Measurements from ENCODE around the gene COPB1.

The COPB1 gene

DNA sequence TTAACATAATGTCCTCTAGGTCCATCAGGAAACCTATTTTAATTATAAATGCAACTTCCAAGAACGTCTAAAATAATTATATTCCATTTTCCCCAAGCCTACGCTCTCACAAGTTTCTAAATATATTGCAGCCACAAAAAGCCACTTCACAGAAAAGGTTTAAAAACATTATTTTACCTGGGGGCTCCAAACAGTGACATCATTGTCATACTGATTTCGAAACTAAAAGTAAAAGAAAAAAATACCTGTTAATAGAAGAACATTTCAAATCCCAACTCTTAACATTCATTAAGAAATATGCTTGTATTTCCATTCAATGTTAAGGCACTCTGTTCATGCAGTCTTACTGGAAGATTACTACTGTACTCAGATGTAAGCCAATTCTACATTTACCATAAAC lies 19.2 kb upstream of the COPB1 start:
- H3K9me2 ChIP-seq (replicated peaks; ENCODE audit: low read depth, low read length), result no peaks in the 10 kb centered on the region
- H2AFZ ChIP-seq (ENCODE audit: low read length), result no peak overlapping the region
- peaks cover 24% of the 10 kb centered on the region for H3K4me1 ChIP-seq (ENCODE audit: insufficient read depth, low read length, poor library complexity, severe bottlenecking)
- H3K79me2 ChIP-seq (ENCODE audit: insufficient read depth, low read length), result peaks cover 61% of the 10 kb centered on the region
- peak overlapping the region; percentile 97 for H3K4me3 ChIP-seq (ENCODE audit: low read length, poor library complexity, severe bottlenecking)
- peaks cover 31% of the 10 kb centered on the region for H3K36me3 ChIP-seq (ENCODE audit: insufficient read depth, low read length)
- no peak for TF ChIP-seq EZH2phosphoT487 (IDR thresholded peaks at IDR 0.05; ENCODE audit: borderline replicate concordance)
- TF ChIP-seq, protein P1, sequence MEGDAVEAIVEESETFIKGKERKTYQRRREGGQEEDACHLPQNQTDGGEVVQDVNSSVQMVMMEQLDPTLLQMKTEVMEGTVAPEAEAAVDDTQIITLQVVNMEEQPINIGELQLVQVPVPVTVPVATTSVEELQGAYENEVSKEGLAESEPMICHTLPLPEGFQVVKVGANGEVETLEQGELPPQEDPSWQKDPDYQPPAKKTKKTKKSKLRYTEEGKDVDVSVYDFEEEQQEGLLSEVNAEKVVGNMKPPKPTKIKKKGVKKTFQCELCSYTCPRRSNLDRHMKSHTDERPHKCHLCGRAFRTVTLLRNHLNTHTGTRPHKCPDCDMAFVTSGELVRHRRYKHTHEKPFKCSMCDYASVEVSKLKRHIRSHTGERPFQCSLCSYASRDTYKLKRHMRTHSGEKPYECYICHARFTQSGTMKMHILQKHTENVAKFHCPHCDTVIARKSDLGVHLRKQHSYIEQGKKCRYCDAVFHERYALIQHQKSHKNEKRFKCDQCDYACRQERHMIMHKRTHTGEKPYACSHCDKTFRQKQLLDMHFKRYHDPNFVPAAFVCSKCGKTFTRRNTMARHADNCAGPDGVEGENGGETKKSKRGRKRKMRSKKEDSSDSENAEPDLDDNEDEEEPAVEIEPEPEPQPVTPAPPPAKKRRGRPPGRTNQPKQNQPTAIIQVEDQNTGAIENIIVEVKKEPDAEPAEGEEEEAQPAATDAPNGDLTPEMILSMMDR (conservative IDR thresholded peaks at IDR 0.05; ENCODE audit: low read length), result no peak
- peaks cover 34% of the 10 kb centered on the region for H4K20me1 ChIP-seq (ENCODE audit: insufficient read depth, low read length, poor library complexity, severe bottlenecking)
- H3K9ac ChIP-seq (ENCODE audit: low read depth, low read length, poor library complexity, severe bottlenecking), result peak overlapping the region; percentile 93
- H3K27me3 ChIP-seq (ENCODE audit: insufficient read depth, low read length, poor library complexity, severe bottlenecking), result no peaks in the 10 kb centered on the region
- H3K9me3 ChIP-seq (ENCODE audit: insufficient read depth, low read depth, low read length), result no peaks in the 10 kb centered on the region
- no peaks in the 10 kb centered on the region for H3F3A ChIP-seq (ENCODE audit: low read depth)
- peak overlapping the region; percentile 99 for H3K4me2 ChIP-seq (ENCODE audit: low read depth, low read length, poor library complexity, severe bottlenecking)

DNA sequence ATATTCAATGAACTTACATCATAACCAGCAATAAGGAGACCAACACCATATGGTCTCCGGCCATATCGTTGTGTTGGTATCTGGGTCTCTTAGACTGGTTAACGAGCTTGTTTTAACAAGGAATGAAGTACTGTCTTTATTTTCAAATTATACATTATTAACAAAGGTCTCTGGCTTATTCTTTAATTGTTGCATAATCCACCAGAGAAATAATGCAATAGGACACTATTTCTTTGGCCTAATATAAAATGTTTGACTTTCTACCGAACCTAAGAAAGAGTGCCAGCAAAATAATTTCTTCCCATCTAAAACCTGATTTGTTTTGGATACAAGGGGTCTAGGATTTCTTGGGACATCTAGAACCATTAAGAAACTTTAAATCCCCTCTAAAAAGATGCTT lies 14.2 kb upstream of the COPB1 start:
- Histone ChIP-seq H3K9ac (ENCODE audit: low read depth, low read length, poor library complexity, severe bottlenecking) (no peak overlapping the region), H3K4me1 (ENCODE audit: insufficient read depth, low read length, poor library complexity, severe bottlenecking) (peaks cover 18% of the 10 kb centered on the region), H3K79me2 (ENCODE audit: insufficient read depth, low read length) (peaks cover 56% of the 10 kb centered on the region), H3K4me3 (ENCODE audit: low read length, poor library complexity, severe bottlenecking) (no peak overlapping the region), H3K9me2 (replicated peaks; ENCODE audit: low read depth, low read length) (no peaks in the 10 kb centered on the region), H3K9me3 (ENCODE audit: insufficient read depth, low read depth, low read length) (no peaks in the 10 kb centered on the region), H3K27me3 (ENCODE audit: insufficient read depth, low read length, poor library complexity, severe bottlenecking) (no peaks in the 10 kb centered on the region), H3K36me3 (ENCODE audit: insufficient read depth, low read length) (peaks cover 77% of the 10 kb centered on the region), H3F3A (ENCODE audit: low read depth) (no peaks in the 10 kb centered on the region), H3K4me2 (ENCODE audit: low read depth, low read length, poor library complexity, severe bottlenecking) (no peak overlapping the region), H2AFZ (ENCODE audit: low read length) (no peak overlapping the region), H4K20me1 (ENCODE audit: insufficient read depth, low read length, poor library complexity, severe bottlenecking) (peaks cover 31% of the 10 kb centered on the region)
- TF ChIP-seq, protein P1 (conservative IDR thresholded peaks at IDR 0.05; ENCODE audit: low read length), result no peak
- no peak for TF ChIP-seq EZH2phosphoT487 (IDR thresholded peaks at IDR 0.05; ENCODE audit: borderline replicate concordance)

GRCh38 chr11:14506532-14506931 lies 6.9 kb upstream of the COPB1 start:
- peaks cover 5% of the 10 kb centered on the region for H4K20me1 ChIP-seq (ENCODE audit: insufficient read depth, low read length, poor library complexity, severe bottlenecking)
- no peaks in the 10 kb centered on the region for H3F3A ChIP-seq (ENCODE audit: low read depth)
- H3K4me3 ChIP-seq (ENCODE audit: low read length, poor library complexity, severe bottlenecking), result no peak overlapping the region
- H3K9me3 ChIP-seq (ENCODE audit: insufficient read depth, low read depth, low read length), result no peaks in the 10 kb centered on the region
- TF ChIP-seq EZH2phosphoT487 (IDR thresholded peaks at IDR 0.05; ENCODE audit: borderline replicate concordance), result no peak
- TF ChIP-seq, protein P1 (conservative IDR thresholded peaks at IDR 0.05; ENCODE audit: low read length), result no peak
- peaks cover 70% of the 10 kb centered on the region for H3K36me3 ChIP-seq (ENCODE audit: insufficient read depth, low read length)
- H3K4me1 ChIP-seq (ENCODE audit: insufficient read depth, low read length, poor library complexity, severe bottlenecking), result no peaks in the 10 kb centered on the region
- peaks cover 14% of the 10 kb centered on the region; the same call in 1 of the 2 replicates for H3K79me2 ChIP-seq (ENCODE audit: insufficient read depth, low read length)
- H3K27me3 ChIP-seq (ENCODE audit: insufficient read depth, low read length, poor library complexity, severe bottlenecking), result no peaks in the 10 kb centered on the region
- H3K9ac ChIP-seq (ENCODE audit: low read depth, low read length, poor library complexity, severe bottlenecking), result no peak overlapping the region
- H2AFZ ChIP-seq (ENCODE audit: low read length), result no peak overlapping the region
- H3K9me2 ChIP-seq (replicated peaks; ENCODE audit: low read depth, low read length), result no peaks in the 10 kb centered on the region
- no peak overlapping the region for H3K4me2 ChIP-seq (ENCODE audit: low read depth, low read length, poor library complexity, severe bottlenecking)

Data from Loucy (cell line).